Pons (tissue), 1 donor: ENCODE data around the gene ADAM15.

Source experiments
- DNase-seq: peaks from one replicate; pipeline ENCODE4 v3.0.0-alpha.2; 2016; ENCODE audit warnings: low spot score

Gene ADAM15

DNA sequence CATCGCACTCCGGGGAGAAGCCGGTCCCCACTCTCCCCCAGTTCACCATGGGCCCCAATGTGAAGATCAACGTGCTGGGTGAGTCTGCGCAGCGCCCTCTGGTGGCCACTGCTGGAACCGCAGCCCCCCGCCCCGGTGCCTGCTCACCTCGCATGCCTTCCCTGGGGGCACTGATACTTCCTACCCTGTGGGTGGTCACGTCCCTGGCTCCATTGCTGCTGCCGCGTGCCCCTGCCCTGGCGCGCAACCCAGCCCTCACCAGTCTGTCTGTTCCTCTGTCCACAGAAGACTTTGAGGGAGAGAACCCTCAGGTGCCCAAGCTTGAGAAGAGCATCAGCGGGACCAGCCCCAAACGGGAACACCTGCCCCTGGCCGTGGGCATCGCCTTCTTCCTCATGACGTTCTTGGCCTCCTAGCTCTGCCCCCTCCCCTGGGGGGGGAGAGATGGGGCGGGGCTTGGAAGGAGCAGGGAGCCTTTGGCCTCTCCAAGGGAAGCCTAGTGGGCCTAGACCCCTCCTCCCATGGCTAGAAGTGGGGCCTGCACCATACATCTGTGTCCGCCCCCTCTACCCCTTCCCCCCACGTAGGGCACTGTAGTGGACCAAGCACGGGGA is 35.1 kb downstream of the ADAM15 start:
- DNase-seq: peak; percentile 35

DNA sequence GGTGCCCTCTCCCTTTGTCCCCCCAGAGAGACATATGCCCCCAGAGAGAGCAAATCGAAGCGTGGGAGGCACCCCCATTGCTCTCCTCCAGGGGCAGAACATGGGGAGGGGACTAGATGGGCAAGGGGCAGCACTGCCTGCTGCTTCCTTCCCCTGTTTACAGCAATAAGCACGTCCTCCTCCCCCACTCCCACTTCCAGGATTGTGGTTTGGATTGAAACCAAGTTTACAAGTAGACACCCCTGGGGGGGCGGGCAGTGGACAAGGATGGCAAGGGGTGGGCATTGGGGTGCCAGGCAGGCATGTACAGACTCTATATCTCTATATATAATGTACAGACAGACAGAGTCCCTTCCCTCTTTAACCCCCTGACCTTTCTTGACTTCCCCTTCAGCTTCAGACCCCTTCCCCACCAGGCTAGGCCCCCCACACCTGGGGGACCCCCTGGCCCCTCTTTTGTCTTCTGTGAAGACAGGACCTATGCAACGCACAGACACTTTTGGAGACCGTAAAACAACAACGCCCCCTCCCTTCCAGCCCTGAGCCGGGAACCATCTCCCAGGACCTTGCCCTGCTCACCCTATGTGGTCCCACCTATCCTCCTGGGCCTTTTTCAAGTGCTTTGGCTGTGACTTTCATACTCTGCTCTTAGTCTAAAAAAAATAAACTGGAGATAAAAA is 35.9 kb downstream of the ADAM15 start:
- no peak for DNase-seq

DNA sequence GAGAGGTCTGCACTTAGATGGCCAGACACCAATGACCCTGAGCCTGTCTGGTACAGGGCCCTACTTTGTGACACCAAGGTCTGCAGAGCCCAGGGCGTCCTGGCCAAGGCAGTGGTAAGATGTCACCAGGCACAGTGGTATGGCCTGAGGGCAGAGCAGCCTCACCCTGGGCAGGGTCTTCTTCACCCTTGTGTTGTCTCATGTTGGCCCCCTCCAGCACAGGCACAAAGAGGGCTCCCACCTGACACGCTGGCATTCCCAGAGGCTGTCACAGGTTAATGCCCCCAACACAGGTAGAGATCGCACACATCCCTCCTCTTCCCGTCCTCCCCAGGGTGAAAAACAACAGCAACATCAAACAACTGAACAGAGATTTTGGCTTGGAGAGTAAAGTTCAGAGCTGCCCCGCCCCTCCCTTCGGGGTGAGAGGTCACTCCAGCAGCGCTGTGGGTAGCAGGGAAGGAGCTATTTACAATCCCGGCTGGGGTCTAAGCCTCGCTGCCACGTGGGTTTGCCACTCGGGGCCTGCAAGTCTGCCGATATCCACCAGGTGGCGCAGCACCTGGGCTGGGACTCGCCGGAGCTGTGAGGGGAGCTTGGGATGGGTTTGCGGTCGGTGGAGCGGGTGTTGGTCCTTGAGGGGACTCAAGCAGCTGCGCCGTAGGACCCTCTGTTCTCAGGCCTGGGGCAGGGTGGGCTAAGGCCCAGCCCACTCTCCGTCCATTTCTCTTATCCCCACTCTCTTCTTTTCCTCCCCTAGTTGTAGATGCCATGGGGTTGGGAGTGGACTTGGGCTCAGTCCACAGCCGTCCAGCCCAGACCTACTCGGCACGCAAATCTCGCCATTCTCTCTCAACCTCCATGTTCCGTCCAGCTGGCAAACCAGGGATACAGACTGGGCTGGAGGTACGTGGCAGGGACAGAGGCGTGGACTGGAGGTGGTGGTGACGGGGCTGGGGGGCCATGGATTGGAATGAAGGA is 40.2 kb downstream of the ADAM15 start:
- peak; percentile 69 for DNase-seq

DNA sequence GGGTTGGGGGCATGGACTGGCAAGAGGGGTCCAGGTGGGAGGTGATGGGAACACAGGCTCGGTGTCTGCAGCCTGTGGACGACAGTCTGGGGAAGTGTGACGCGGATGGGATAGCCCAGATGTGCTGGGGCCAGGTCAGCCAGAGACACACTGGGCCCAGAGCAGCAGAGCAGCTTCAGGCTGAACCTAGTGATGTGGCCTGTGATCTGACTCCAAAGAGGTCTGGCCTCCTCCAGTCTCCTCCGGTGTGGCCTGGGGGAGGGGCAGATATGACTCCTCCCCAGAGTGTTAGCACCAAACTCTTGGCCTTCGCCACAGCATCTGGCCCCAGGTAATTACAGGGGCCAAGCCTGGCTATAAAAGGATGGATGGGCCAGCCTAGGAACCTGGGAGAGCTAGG is 41.0 kb downstream of the ADAM15 start:
- DNase-seq: no peak

DNA sequence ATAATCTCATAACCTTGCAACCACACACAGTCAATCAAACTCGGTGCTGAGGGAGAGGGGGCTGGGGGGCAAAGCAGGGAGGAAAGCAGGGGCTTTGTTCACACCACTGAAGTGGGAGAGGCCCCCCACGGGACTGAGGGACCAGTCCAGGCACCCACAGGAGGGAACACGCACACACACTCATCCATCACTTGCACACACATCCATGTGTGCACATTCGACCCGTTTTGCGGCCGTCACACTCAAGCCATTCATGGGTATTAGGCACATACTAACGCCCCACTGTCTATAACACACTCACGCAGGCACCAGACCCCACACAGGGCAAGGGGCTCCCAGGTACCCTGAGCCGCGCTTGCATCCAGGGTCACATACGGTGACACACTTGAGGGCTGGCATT is 41.5 kb downstream of the ADAM15 start:
- no peak for DNase-seq

DNA sequence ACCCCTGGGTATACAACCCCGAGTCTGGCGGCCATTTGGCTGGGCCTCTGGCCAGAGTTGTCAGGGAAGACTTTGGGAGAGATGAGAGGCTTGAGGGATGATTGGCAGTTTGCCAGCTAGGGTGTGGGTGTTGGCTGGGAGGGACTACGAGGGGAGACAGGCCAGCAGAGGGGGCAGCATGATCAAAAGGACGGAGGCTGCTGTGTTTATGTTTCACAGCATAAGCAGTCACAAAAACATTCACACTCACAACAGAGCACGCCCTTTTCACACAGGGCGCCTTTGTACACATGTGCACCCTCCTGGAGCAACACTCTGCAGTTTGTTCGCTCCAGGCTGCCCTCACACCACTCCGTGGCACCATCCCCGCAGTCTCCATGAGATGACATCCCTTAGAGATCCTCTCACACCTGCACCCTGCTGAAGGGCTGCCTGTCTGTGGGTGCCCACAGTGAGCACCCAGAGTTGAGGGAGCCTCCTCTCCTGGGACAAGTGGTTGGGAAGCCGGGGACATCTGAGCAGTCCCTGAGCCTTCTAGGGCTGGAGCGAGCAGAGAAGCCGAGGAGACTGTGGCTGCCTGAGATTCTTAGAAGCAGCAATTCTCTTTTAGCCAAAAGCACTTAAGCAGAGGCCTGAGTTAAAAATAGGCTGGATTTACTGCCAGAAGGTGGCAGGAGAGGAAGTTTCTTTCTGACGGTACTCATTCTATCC is 43.0 kb downstream of the ADAM15 start:
- DNase-seq: peak; percentile 69

DNA sequence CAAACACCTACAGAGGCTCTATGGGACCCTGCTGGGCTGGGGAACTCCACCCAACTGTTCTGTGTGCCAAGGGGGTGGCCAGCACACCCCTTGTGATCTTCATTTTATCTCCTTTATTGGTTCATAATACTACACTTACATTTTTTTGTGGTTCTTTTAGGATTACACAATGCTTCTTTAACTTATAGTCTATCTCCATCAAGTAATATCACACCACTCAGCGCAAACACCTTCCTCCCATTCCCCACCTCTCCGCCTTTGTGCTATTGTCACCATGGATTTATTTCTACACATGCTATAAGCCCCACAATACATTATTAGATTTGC is 43.5 kb downstream of the ADAM15 start:
- no peak for DNase-seq

DNA sequence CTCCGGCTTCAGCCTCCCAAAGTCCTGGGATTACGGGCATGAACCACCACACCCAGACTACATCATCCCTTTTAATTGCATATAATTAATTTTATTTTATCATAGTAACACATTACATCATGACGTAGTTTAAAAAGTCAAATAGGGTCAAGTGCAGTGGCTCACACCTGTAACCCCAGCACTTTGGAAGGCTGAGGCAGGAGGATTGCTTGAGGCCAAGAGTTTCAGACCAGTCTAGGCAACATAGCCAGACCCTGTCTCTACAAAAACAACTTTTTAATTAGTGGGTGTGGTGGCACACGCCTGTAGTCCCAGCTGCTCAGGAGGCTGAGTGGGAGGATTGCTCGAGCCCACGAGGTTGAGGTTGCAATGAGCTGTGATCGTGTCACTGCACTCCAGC is 48.2 kb downstream of the ADAM15 start:
- no peak for DNase-seq

DNA sequence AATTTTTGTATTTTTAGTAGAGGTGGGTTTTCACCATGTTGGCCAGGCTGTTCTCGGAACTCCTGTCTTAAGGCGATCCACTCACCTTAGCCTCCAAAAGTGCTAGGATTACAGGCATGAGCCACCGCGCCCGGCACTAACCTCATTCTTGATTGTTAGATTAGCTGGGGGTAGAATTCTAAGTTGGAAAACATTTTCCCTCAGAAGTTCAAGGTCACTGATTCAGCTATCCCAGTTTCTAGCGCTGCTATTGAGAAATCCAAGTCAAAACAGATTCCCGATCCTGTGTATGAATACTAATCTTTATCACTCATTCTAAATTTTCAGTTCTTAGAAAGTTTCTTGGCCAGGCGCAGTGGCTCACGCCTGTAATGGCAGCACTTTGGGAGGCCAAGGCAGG is 52.2 kb downstream of the ADAM15 start:
- DNase-seq: no peak

DNA sequence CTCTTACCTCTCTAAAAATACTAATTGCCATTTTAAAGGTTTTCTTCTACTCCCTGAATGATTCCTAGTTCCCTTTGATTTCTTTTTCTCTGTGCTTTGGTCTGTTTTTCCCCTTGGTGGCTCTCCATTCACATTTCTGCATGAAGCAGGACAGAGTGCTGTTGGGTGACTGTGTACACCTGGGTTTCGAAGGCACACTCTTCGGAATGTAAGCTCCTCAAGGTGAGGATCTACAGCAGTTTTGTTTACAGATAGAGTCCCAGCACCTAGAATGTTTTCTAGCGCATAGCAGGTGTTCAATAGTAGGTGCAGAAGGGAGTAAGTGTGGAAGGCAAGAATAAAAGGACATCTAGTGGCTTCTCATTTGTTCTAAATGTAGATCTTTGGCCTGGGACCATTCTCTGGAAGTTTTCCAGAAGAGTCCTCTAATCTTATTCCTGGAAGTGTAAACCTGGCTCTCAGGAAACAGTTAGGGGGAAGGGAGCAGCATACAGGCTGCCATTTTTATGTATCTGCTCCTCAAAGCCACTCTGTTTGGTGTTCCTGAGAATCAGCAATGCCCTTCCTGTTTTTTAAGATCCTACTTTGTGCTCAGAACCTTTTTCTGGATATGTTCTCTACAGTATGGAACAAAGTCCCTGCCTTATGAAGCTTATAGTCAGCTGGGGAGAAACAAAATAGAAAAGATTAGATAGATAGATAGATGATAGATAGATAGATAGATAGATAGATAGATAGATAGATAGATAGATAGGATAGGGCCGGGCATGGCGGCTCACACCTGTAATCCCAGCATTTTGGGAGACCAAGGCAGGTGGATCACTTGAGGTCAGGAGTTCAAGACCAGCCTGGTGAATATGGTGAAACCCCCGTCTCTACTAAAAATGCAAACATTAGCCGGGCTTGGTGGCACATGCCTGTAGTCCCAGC is 53.8 kb downstream of the ADAM15 start:
- DNase-seq: no peak

DNA sequence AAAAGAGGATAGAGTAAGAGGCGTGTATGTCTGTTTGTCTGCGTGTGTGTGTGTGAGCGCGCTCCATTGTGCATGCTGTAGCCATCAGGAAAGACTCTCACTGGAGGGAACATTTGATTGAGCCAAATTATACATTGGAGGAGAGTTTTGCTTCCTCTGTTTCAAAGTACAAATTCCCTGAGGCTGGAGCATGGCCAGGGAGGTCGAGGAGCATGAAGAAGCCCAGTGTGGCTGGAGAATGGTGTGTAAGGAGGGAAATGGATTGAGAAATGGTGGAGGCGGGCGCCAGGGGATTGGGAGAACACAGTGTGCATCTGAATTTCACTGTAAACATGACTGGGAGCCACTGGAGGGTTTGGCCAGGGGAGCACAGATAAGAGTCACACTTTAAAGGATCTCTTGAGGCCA is 54.5 kb downstream of the ADAM15 start:
- no peak for DNase-seq

DNA sequence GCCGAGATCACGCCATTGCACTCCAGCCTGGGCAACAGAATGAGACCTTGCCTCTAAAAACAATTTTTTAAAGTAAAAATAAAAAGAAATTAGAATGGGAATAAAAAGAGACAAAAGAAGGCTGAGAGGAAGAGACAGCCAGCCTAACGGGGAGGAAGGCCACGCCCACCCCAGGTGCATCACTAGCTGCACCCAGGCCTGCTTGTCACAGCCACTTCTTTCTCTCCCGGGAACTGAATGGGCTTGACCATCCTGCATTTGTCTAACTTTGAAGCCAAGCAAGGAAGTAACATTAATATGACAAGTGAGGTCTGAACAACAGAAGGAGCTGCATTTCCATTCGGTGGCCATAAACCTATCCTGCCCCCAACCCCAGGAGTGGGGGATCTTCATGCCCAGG is 55.7 kb downstream of the ADAM15 start:
- DNase-seq: no peak

DNA sequence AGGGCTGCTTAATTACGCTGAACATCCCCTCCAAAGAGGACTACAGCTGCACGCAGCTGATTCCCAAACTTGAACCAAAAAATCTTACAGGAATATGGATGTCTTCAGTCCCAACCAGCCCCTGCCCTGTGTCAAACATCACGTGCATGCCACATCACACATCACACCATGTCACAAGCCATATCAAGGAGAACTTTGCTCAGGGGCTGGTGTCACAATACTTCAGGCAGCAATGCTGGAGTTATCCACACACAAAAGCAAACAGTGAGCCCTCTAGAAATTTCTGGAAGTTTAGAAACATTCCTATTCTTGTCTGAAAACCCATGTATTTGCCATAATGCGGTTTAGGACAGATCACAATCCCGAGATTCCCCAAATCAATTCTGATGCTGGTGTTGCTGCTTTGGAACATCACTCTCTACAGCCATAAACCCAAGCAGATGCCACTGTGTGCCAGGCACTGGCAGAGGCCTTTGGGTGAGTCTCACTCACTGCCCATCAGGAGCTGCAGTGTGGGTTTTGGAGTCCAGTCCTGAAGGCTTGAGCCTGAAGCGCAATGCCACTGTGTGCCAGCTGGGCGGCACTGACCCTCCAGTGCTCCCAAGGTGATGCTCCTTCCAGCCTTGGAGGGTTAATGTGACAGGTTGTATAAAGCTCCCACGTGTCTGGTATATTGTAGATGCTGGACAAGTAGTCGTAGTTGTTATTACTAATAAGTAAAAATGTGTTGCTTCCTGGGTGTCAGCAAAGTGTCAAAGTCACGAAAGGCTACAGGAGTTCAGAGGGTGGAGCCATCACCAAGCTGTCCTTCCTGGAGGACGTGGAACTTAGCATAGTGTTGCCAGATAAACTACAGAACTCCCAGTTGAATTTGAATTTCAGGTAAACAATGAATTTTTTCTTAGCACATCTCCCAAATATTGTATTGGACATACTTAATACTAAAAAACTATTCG is 56.5 kb downstream of the ADAM15 start:
- DNase-seq: no peak

DNA sequence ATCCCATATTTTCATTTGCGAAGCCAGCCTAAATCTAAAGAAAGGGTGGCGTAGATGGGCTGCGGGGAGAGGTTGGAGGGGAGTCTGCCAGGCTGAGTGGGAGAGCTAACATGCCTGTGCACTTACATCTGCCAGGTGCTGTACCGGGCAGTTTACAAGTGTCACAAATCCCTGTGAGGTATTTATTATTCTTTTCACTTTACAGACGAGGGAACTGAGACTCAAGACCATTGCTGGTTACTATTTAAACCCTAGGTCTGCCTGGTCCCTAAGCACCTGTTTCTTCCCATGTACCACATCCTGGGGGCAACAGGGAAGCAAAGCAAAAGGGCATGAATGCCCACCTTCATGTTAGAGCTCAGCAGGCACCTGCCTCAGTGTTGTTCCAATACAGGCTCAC is 57.2 kb downstream of the ADAM15 start:
- no peak for DNase-seq

DNA sequence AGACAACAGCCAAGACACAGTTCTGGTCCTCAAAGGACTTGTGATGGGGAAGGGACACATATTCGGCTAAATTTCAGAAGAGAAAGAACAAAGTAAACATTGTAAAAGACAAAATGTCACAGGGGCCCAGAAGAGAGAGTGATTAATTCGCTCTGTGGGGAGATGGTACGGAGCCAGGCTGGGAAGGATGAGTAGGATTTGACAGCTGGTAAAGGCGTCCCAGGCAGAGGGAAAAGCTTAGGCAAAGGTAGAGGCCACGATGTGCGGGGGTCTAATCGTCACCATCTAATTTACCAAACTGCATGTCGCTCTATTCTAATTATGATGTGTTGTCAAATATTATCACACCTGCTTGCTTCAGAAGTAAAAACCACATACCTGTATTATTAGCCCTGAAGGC is 59.3 kb downstream of the ADAM15 start:
- DNase-seq: no peak

DNA sequence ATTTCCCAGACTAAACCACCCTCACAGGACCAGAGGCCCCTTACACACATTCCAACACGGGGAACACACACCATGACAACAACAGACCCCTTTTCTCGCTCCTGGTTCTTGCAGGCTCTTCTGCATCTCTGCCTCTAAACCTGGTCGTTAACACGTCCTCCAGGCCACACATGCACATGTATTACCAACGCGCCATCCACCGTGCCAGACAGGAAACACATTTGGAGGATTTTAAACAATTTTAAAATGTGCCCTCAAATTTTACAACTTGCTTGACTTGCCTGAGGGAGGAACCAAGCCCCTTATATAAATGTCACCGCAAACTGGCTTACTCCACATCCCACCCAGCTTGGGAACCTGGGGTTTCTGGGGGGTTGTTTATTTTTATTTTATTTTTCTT is 59.7 kb downstream of the ADAM15 start:
- no peak for DNase-seq
